Right forelimb (tissue), 1 donor: ENCODE data around the gene RNF44.
A peak's percentile ranks its signal among the peaks of the same experiment; 100 is the strongest.

Source experiments
- DNase-seq: peaks from one replicate; pipeline ENCODE4 v3.0.0-alpha.2; 2018

Gene RNF44

GRCh38 chr5:176534640-176535039, 2.6 kb downstream of the RNF44 start:
- no peak for DNase-seq

GRCh38 chr5:176533894-176534611, 3.1 kb downstream of the RNF44 start:
- no peak for DNase-seq

GRCh38 chr5:176533390-176533789, 3.8 kb downstream of the RNF44 start:
- DNase-seq, result no peak

GRCh38 chr5:176532795-176533194, 4.4 kb downstream of the RNF44 start:
- DNase-seq, result no peak

- no peak for DNase-seq
Measured at GRCh38 chr5:176531902-176532493, 5.2 kb downstream of the RNF44 start.

GRCh38 chr5:176530983-176531901, 6.0 kb downstream of the RNF44 start:
- peak; percentile 68 for DNase-seq

- no peak for DNase-seq
Measured at GRCh38 chr5:176530393-176530982, 6.7 kb downstream of the RNF44 start.

- DNase-seq, result no peak
Measured at GRCh38 chr5:176529741-176530141, 7.5 kb downstream of the RNF44 start.

GRCh38 chr5:176529116-176529740, 8.0 kb downstream of the RNF44 start:
- no peak for DNase-seq

GRCh38 chr5:176528761-176529115, 8.5 kb downstream of the RNF44 start:
- no peak for DNase-seq

GRCh38 chr5:176528301-176528700, 8.9 kb downstream of the RNF44 start:
- DNase-seq, result no peak

GRCh38 chr5:176527246-176528222, 9.7 kb downstream of the RNF44 start:
- DNase-seq, result no peak

GRCh38 chr5:176526462-176526861, 10.7 kb downstream of the RNF44 start:
- no peak for DNase-seq

- no peak for DNase-seq
Measured at GRCh38 chr5:176525677-176526076, 11.5 kb downstream of the RNF44 start.

- DNase-seq, result no peak
Measured at GRCh38 chr5:176524987-176525386, 12.2 kb downstream of the RNF44 start.

GRCh38 chr5:176524138-176524537, 13.1 kb downstream of the RNF44 start:
- no peak for DNase-seq

- DNase-seq, result no peak
Measured at GRCh38 chr5:176521699-176522263, 15.4 kb downstream of the RNF44 start.

GRCh38 chr5:176521286-176521685, 15.9 kb downstream of the RNF44 start:
- DNase-seq, result no peak

- DNase-seq, result no peak
Measured at GRCh38 chr5:176519810-176520720, 17.1 kb downstream of the RNF44 start.

GRCh38 chr5:176517053-176517661, 20.0 kb downstream of the RNF44 start:
- no peak for DNase-seq
